Inferior parietal cortex (tissue), 1 donor: ENCODE measurements around the gene TBRG4.

ENCODE experiments used
- DNase-seq: peaks from one replicate; pipeline ENCODE4 v3.0.0-alpha.2; 2016; ENCODE audit errors: extremely low spot score

TBRG4 gene

DNA sequence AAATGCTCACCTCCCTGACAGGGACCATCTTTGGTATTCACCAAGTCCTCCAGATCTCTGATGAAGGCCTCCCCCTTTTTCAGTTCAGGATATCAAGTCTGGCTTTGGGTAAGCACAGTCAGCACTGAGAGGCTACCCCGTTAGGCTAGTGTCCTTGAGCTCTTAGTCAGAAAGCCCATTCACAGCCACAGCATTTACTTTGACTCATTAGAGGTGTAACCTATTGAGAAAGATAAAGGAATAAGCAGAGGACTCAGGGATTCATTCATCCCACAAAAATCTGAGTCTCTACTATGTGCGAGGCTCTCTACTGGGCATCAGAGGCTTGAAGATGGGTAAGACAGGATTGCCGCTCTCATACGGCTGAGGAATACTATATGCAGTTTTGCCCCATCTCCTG, 32.1 kb upstream of the TBRG4 start:
- no peak for DNase-seq

DNA sequence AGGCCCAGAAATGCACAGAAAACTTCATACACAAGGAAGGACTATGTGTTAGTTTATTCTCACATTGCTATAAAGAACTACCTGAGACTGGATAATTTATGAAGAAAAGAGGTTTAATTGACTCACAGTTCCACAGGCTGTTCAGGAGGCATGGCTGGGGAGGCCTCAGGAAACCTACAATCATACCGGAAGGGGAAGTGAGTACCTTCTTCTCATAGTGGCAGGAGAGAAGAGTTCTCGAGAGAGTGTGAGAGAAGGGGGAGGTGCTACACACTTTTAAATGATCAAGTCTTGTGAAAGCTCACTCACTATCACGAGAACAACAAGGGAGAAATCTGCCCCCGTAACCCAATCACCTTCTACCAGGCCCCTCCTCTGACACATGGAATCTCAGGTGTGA, 29.3 kb upstream of the TBRG4 start:
- no peak for DNase-seq

DNA sequence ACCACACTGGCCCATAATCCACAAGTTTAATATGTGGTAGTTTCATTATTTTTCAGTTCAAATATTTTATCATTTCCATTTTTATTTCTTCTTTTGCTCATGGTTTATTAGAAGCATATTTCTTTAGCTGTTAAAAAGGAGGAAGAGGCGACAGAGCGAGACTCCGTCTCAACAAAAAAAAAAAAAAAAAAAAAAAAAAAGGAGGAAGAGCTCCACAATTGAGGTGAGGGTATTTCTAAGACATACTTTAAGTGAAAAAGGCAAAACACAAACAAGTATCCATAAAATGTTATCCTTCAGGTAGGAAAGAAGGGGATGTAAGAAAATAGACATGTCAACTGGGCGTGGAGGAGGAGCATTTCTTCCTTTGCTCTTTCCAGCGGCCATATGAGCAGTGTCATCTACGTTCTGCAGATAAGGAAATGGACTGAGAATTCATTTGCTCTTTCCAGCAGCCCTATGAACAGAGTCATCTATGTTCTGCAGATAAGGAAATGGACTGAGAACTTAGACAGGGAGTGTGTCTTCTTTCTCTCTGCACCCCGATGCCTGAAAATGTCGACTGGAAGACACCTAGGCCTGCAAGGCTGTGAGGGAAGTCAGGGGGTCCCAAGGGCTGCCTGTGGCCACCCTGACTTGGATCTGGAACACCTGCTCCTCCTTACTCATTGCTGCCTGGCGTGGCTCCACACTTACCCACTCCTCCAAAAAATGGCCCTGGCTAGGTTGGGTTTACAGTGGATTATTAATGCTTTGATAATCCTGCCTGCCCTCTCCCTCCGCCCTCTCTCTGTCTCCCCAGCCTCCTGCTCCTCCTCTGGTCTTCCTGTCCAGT, 27.2 kb upstream of the TBRG4 start:
- DNase-seq = no peak

DNA sequence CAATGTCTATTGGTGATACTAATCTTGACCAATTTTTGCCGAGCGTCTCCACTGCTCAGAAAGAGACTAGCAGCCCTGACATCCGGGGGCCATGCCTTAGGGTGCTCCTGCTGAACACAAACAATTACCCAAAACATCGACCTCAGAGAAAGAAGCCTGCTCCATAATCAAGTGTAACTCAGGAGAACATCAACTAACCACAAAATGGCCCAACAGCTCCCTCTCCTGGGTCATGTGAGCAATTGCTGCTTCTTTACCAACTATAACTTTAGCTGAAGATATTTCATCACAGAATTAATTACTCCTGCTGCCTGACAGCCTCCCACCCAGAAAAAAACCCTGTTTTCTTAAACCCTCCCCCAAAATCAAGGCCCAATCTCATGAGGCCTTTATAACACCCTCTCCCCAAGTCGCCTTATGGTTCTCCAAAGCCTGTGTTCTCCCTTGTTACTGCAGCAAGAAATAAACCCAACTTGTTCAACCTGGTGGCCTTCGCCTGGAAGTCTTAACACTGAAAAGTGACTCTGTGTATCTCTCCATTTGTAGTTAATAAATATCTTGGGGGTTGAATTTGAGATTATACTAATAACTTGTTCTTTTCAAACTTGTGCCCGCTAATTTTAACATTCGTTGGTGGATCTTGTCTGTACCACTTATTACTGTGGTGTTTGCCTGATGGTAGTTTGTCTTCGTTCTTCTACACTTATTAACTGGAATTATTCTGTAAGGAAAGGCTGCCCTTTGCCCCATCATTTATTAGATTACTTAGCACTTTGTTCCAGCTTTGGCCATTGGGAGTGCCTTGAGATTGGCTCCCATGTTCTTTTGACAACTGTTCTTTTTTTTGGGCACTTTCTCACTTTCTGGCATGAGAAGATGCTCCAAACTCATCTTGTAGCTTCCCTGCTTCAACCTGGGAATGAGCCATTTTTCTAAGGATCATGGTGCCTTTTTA, 24.9 kb upstream of the TBRG4 start:
- peak; percentile 94 for DNase-seq

DNA sequence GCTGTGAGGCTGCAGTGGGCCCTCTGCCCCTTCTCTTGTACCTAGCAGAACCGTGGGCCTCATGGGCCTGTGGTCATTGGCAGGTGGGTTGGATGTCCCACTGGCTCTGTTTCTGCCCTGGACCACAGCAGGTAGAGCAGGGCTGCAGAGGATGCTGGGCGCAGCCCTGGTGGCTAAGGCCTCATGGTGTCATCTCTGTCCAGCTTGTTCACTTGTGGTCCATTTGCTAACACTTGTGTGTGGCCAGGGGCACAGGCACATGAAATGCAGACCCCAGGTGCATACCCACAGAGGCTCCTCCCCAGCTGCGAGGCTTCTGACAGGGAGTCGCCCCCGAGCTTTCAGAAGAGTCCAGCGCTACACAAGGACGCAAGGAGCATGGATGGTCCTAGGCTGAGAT, 22.4 kb upstream of the TBRG4 start:
- DNase-seq = no peak

DNA sequence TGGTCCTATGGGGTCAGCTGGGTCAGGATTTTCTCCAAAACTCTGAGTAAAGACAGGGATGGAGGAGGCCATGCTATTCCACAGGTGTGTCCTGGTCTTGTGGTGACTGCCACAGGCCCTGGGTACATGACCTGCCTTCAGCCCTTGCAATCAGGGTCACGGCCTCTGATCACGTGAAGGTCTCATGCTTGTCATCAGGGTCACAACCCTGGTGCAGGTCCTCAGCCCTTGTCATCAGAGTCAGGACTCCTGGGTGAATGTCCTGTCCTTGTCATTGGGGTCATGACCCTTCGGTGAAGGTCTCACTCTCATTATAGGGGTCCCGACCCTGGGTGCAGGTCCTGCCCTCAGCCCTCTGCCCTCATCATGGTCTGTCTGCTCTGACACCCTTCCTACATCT, 21.9 kb upstream of the TBRG4 start:
- DNase-seq = no peak

DNA sequence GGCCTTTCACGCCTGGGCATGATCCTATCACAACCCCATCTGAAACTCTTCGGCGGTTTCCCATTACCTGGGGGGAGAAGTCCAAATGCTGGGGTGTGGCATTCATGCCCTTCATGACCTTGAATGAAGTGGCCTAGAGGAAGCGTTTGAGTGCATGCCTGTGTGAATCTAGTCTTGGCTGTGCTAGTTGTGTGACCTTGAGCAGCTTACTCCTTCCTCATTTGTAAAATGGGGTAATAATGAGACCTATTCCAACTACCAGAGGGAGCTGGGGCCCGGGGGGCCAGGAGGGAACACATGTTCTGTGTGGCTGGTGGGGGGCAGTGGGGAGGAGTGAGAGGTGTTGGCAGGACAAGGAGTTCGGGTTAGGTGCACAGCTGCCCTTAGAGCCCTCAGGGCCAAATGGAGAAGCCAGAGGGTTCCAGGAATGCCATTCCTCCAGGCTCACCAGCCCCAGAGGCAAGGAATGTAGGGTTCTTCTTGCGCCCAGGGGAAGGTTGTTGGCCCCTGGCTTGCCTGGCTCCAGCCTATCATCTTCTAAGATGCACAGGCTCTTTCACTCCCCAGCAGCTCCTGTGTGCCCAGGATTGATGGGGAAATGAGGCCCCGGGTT, 21.3 kb upstream of the TBRG4 start:
- DNase-seq = no peak

DNA sequence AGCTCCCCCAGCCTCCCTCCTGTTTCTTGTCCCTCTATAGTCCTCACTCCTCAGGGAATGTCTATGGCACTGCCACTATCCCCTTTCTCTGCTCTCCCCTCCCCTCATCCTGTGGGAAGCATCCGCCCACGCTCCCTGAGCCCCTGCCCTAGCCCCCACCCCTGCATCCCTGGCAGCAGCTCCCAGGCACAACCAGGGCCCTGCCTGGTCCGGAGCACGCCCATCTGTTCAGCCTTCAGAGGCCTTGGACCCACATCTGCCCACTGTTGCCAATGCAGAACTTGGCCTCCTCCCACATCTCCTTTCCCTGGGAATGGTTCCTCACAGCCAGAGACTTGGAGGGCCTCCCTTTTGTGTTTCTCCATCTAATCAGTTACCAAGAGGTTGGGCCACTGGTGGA, 20.4 kb upstream of the TBRG4 start:
- DNase-seq = no peak

DNA sequence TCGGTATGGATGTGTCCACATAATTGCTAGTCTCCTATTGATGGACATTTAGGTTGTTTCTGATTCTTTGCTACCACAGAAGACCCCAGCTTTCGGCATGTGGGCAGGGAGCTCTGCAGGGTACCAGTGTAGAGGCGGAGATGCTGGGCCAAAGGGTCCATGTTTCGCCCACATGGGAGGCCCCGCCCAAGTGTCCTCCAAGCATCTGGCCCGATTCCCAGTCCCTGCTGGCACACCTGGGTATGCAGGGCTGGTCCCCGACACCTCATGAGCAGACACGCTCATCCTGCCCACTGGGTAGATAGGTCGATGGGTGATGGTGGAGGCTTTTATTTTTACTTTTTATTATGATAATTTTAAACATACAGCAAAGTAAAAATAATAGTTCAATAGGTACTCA, 19.4 kb upstream of the TBRG4 start:
- no peak for DNase-seq

DNA sequence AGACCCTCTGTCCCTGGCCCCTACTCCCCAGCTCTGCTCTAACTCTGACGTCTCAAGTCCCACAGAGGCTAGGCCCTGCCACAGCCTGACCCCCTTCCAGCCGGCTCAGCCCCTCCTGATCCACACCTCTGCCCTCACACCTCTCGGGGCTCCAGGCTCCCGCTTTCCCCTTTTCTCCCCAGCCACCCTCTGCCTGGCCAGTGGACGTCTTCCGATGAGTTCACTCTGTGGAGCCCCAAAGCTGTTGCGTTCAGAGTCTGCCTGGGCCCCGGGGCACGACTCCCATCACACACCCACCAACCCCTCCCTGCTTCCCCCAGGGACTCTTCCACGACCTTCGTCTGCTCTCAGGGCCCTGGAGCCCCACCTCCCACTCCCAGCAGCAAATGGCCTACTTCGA, 18.4 kb upstream of the TBRG4 start:
- no peak for DNase-seq

DNA sequence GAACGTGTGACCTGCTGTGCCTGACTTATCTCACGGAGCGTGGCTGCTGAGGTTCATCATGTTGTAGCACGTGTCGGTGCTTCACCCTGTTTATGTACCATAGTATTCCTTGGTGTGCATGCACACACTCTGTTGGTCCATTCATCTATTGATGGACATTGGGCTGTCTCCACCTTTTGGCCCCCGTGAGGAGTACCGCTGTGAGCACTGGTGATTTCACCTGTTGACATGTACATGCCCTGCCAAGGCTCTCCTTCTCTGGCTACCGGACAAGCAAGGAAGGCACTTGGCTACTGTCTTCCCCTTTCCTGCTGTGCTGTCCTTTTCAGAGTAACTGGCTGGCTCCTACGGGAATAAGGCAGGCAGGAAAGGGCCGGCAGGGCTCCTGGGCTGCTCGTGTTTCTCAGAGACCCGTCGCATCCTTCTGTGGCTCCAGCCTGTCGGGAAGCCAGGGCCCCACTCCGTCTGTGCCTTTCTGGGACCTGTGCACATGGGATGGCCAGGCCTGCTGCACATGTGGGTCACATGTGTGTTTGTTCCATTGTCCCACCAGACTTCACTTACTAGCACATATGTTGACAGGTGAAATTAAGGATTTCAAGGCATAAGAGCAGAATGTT, 17.8 kb upstream of the TBRG4 start:
- no peak for DNase-seq

DNA sequence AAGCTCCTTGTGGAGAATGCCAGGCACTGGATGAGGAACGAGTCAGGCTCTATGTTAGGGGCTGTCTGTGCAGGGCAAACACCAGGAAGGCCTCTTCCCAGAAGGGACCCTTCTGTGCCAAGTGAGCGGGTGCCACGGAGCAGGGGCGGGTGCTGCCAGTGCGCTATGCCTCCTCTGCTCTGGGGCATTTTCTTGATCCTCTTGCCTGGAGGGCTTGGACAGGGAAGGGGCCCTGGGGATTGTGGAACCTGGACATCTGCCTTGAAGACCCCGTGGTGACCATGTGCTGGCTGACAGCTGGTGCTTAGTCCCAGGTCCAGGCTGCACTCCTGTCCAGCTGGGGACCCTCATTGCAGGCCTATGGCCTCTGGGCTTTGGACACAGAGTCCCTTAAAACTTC, 15.4 kb upstream of the TBRG4 start:
- no peak for DNase-seq

DNA sequence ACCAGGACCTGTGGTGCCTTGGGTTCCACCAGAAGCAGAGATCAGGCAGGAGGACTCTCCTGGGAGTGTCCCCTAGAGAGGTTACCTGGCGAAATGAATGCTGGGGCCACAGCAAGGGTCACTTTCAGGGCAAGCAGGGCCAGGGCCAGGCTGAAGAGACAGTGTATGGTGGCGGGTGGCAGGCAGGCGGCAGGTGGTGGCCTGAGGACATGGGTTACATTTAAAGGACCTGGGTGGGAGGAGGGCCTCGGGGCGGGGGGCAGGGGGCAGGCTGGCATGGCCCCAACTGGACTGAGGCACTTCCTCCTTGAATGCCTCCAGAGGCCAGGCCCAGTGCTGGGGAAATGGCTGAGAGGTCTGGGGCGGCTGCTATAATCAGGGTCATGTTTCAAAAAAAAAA, 14.7 kb upstream of the TBRG4 start:
- no peak for DNase-seq

DNA sequence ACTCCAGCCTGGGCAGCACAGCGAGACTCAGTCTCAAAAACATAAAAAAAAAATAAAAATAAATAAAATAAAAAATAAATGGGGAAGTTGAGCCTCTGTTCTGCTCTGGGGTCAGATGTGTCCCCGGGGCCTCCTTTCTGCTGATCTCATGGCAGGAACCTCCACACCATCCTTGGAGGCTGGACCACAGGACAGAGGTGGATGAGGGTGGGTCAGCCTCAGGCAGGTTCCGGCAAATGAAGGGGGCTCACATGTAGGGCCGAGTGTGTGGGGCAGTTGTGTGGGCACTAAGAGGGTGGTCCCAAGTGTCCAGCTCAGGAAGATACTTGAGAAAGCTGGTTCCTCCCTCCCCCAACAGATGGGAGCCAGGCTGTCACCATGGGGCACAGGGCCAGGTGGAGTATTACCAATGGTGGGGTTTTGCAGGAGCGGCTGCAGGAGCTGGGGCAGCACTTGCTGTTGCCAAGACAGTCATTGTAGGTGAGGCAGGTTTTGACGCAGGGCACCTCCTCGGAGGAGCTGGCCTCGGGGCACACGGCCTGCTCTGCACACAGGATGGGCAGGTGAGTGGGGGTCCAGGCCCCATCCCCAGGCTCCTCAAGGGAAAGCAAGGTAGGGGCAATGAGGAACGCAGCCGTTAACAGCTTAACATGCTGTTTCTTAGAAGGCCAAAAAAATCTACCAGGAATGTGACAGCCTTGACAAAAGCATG, 13.9 kb upstream of the TBRG4 start:
- no peak for DNase-seq

DNA sequence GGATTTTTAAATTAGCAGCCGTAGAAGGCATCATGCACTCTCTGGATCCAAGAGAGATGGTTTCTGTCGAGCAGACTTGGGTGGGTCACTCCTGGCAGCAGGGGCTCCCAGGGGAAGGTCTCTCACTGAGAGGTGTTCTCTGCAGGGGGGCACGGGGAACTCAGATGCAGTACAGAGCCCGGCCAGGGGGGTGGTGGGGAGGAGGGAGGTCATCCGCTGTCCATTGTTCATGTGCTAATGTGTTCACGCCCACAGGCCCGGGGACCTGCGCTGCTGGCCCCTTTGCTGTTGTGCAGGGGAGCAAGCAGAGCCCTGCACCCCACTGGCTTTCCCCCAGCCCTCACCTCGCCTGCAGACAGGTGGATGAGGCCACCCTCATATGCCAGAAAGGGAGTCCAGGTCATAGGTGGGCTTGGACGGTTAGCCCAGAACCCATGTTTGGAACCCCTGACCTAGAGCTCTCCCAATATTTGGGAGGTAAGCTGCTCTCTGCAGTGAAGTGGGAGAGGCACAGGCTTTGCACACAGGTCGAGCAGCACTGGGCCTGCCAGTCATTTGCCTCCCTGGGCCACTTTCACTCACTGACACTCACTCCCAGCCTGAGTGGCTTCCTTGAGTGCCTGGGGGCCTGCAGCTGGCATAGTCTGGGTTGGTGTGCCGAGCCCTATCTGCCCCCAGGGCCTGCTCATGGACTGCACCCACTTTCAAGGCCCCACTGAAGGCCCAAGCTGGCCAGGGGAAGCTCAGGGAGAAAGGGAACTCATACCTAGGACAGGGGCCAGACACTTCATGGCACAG, 12.6 kb upstream of the TBRG4 start:
- DNase-seq = no peak

DNA sequence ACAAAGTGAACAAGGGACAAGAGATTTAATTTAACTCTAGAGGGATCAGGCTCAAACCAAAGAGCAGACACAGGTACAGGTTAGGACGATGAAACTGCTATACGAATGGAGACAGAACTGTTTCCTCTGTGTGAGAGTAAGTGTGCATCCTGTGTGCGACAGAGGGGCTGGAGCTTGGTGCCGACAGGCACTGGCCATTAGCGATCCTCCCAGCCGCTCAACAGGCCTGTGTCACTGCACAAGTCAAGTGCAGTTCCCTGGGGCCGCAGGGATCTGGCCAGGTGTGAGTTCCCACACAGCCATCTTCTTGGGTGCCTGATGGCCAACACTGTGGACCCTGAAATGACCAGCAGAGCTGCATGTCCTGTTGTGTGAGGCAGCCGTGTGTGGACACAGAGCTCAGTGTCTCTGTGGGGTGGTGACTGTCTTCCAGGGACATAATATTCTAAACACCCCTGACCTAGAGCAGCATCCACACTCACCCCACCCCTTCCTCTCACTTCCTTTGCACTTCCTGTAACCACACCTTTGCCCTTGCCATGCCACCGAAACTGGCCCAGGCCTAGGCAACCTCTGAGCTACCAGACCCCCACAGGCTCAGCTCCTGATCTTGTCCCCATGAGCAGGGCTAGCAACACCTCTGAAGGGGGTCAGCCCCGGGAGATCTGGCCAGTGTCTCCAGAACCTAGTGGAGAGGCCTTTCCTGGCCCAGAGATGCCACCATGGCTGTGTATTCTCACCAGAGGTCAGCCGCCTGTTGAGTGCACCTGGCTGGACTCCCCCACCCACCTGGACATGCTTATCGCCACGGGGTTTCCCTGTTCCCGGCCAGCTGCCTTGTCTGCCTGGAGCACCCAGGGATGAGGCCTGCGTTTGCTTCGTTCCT, 11.7 kb upstream of the TBRG4 start:
- no peak for DNase-seq

DNA sequence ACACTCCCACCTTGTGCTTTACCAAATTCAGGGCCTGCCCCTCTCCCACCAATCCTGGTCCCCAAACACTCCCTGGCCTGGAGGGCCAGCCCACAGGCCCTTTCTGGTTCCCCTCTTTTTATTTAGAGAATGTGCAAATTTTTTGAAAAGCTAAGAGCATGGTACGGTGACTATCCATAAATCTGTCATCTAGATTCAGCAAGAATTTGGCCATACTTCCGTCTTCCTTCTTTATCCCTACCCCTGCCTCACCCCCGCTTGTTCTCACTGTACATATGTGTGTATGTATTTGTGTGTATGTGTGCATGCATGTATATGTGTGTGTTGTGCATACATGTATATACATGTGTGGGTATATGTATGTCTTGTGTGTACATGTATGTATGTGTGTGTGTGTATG, 8.1 kb upstream of the TBRG4 start:
- no peak for DNase-seq

DNA sequence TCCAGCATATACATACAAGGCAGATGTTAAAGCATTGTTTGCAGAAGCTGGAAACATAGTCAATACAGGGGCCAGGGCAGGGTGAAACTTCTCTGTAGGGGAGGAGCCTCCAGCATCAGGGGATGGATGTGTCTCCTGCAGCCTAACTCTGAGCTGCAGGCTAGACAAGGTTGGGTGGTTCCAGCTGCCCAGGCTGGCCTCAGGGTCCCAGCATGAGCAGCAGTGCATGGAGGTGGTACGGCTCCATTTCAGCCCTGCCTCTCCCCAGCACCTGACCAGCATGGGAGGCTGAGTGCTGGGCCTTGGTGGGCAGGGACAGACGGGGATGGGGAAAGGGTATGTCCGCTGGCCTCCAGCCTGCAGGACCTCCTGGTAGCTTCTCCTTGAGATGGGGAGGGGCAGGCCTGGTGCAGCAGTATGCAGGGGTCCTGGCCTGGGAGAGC, 7.4 kb upstream of the TBRG4 start:
- no peak for DNase-seq

DNA sequence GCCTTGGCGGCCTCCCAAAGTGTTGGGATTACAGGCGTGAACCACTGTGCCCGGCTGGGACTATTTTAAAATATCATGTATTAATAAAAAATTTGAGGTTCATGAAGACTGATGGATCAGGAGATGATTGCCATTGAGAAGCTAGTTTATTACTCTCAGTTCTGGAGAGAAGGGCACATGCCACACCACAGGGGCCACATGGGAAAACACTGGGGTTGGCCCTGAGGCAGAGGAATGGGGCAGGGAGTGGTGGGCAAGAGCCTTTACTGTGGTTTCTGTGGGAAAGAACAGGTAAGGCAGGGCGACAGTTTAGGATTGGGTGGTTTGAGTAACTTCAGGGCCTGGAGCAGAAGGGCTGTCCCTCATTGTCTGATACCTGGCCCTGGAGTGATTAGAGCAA, 6.8 kb upstream of the TBRG4 start:
- DNase-seq = no peak

DNA sequence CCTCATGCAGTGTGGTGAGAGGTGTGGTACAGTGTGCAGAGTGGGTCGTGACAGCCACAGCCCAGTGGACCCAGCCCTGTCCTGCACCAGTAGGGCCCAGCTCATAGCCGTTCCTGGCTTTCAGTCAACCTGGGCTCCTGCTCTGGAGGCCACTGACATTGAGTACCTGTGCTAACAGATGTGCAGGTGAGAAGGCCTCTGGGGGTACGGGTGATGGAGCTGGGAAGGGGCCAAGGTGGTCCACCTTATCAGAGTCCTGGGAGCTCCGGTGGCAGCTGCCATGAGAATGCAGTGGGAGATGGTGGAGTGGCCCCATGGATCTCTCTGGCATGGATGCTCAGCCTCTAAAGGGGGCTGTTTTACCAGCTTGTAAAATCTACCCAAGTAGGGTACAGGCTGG, 6.1 kb upstream of the TBRG4 start:
- no peak for DNase-seq
